WTC11 (cell line): ENCODE data around the gene MRPS15.

ENCODE experiments used
- RELA ChIP-seq: sonication (generic); formaldehyde crosslinking; IDR thresholded peaks from 2 replicates; pipeline ENCODE4 v1.8.1; 2022; ENCODE audit warnings: missing genetic modification reagents, mild to moderate bottlenecking, borderline replicate concordance
- SOX15 ChIP-seq: fragments of 250-450 bp; sonication (Bioruptor Pico); IDR thresholded peaks from 2 replicates; pipeline ENCODE4 v1.9.0; 2021; ENCODE audit warnings: mild to moderate bottlenecking
- ZNF138 ChIP-seq: sonication (generic); formaldehyde crosslinking; conservative IDR thresholded peaks from 2 replicates; pipeline ENCODE4 v1.8.1; 2022; ENCODE audit warnings: mild to moderate bottlenecking, moderate library complexity, missing genetic modification reagents
- TF ChIP-seq, protein P1 (sequence below): fragments of 200-600 bp; IDR thresholded peaks from 2 replicates; pipeline ENCODE4 v1.8.0; 2022; ENCODE audit warnings: antibody characterized with exemption
- TF ChIP-seq, protein P2 (sequence below): fragments of 250-450 bp; sonication (Bioruptor Pico); IDR thresholded peaks from 2 replicates; pipeline ENCODE4 v2.1.2; 2022; ENCODE audit warnings: mild to moderate bottlenecking, moderate library complexity
- TF ChIP-seq, protein P3 (sequence below): sonication (generic); formaldehyde crosslinking; IDR thresholded peaks from 2 replicates; pipeline ENCODE4 v1.8.1; 2022; ENCODE audit warnings: low read depth, missing genetic modification reagents, borderline replicate concordance
- TF ChIP-seq, protein P4 (sequence below): sonication (generic); formaldehyde crosslinking; conservative IDR thresholded peaks from 2 replicates; pipeline ENCODE4 v1.8.1; 2022; ENCODE audit warnings: mild to moderate bottlenecking, missing genetic modification reagents
- TF ChIP-seq, protein P5 (sequence below): sonication (generic); formaldehyde crosslinking; IDR thresholded peaks from 2 replicates; pipeline ENCODE4 v1.8.0; 2023; ENCODE audit warnings: missing genetic modification reagents
- TF ChIP-seq, protein P6 (sequence below): sonication (generic); formaldehyde crosslinking; conservative IDR thresholded peaks from 2 replicates; pipeline ENCODE4 v1.8.1; 2023; ENCODE audit warnings: mild to moderate bottlenecking, low read depth, missing genetic modification reagents, moderate library complexity
- TF ChIP-seq, protein P7 (sequence below): sonication (generic); formaldehyde crosslinking; IDR thresholded peaks from 2 replicates; pipeline ENCODE4 v1.8.1; 2022; ENCODE audit warnings: mild to moderate bottlenecking, missing genetic modification reagents, moderate library complexity, borderline replicate concordance
- TF ChIP-seq, protein P8 (sequence below): sonication (generic); formaldehyde crosslinking; IDR thresholded peaks from 2 replicates; pipeline ENCODE4 v1.8.1; 2022; ENCODE audit warnings: low read depth, mild to moderate bottlenecking, moderate library complexity, missing genetic modification reagents, borderline replicate concordance
- TF ChIP-seq, protein P9 (sequence below): sonication (generic); formaldehyde crosslinking; IDR thresholded peaks from 2 replicates; pipeline ENCODE4 v1.8.0; 2022; ENCODE audit warnings: mild to moderate bottlenecking, missing genetic modification reagents
- TF ChIP-seq, protein P10 (sequence below): sonication (generic); formaldehyde crosslinking; IDR thresholded peaks from 2 replicates; pipeline ENCODE4 v1.8.1; 2023; ENCODE audit warnings: mild to moderate bottlenecking, missing genetic modification reagents, moderate library complexity

DNA sequence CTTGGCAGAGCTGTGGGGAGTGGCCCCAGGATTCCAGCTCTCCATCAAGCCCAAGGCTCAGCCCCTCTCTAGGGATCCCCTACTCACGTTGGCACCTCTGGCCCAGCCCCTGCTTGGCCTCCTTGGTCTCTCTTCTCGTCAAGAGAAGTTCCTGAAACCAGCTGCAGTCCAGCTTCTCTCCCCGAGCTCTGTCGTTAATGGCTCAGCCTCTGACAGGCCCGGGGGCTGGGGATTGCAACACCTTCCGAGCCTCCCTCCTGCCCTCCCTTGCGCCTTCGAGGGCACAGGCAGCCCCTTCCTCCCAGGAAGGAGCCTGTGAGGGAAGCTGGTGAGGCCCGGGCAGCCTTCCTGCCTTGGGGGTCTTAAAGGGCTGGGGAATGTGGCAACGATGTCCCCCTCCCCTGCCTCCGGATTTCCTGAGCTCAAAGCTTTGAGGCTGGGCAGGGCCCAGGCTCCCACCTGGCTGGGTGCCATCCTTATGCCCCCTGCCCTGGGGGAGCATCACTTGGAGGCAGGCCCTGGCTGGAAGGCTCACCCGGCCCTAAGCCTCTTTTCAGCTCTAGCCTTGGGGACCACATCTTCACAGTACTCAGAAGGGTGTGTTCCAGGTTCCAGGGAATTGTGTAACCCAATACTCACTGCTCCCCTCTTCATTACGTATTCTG lies 18.7 kb upstream of the MRPS15 start, which contains the start of gene CSF3R:
- TF ChIP-seq, protein P1, sequence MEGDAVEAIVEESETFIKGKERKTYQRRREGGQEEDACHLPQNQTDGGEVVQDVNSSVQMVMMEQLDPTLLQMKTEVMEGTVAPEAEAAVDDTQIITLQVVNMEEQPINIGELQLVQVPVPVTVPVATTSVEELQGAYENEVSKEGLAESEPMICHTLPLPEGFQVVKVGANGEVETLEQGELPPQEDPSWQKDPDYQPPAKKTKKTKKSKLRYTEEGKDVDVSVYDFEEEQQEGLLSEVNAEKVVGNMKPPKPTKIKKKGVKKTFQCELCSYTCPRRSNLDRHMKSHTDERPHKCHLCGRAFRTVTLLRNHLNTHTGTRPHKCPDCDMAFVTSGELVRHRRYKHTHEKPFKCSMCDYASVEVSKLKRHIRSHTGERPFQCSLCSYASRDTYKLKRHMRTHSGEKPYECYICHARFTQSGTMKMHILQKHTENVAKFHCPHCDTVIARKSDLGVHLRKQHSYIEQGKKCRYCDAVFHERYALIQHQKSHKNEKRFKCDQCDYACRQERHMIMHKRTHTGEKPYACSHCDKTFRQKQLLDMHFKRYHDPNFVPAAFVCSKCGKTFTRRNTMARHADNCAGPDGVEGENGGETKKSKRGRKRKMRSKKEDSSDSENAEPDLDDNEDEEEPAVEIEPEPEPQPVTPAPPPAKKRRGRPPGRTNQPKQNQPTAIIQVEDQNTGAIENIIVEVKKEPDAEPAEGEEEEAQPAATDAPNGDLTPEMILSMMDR: no peak
- TF ChIP-seq, protein P2, sequence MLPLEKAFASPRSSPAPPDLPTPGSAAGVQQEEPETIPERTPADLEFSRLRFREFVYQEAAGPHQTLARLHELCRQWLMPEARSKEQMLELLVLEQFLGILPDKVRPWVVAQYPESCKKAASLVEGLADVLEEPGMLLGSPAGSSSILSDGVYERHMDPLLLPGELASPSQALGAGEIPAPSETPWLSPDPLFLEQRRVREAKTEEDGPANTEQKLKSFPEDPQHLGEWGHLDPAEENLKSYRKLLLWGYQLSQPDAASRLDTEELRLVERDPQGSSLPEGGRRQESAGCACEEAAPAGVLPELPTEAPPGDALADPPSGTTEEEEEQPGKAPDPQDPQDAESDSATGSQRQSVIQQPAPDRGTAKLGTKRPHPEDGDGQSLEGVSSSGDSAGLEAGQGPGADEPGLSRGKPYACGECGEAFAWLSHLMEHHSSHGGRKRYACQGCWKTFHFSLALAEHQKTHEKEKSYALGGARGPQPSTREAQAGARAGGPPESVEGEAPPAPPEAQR (CRISPR knock-in tag): no peak
- TF ChIP-seq, protein P3, sequence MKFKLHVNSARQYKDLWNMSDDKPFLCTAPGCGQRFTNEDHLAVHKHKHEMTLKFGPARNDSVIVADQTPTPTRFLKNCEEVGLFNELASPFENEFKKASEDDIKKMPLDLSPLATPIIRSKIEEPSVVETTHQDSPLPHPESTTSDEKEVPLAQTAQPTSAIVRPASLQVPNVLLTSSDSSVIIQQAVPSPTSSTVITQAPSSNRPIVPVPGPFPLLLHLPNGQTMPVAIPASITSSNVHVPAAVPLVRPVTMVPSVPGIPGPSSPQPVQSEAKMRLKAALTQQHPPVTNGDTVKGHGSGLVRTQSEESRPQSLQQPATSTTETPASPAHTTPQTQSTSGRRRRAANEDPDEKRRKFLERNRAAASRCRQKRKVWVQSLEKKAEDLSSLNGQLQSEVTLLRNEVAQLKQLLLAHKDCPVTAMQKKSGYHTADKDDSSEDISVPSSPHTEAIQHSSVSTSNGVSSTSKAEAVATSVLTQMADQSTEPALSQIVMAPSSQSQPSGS: no peak
- TF ChIP-seq ZNF138 (no peak), RELA (CRISPR knock-in tag) (no peak), SOX15 (CRISPR knock-in tag) (no peak)
- TF ChIP-seq, protein P4, sequence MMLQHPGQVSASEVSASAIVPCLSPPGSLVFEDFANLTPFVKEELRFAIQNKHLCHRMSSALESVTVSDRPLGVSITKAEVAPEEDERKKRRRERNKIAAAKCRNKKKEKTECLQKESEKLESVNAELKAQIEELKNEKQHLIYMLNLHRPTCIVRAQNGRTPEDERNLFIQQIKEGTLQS (CRISPR knock-in tag): no peak
- TF ChIP-seq, protein P5, sequence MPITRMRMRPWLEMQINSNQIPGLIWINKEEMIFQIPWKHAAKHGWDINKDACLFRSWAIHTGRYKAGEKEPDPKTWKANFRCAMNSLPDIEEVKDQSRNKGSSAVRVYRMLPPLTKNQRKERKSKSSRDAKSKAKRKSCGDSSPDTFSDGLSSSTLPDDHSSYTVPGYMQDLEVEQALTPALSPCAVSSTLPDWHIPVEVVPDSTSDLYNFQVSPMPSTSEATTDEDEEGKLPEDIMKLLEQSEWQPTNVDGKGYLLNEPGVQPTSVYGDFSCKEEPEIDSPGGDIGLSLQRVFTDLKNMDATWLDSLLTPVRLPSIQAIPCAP (CRISPR knock-in tag): no peak
- TF ChIP-seq, protein P6, sequence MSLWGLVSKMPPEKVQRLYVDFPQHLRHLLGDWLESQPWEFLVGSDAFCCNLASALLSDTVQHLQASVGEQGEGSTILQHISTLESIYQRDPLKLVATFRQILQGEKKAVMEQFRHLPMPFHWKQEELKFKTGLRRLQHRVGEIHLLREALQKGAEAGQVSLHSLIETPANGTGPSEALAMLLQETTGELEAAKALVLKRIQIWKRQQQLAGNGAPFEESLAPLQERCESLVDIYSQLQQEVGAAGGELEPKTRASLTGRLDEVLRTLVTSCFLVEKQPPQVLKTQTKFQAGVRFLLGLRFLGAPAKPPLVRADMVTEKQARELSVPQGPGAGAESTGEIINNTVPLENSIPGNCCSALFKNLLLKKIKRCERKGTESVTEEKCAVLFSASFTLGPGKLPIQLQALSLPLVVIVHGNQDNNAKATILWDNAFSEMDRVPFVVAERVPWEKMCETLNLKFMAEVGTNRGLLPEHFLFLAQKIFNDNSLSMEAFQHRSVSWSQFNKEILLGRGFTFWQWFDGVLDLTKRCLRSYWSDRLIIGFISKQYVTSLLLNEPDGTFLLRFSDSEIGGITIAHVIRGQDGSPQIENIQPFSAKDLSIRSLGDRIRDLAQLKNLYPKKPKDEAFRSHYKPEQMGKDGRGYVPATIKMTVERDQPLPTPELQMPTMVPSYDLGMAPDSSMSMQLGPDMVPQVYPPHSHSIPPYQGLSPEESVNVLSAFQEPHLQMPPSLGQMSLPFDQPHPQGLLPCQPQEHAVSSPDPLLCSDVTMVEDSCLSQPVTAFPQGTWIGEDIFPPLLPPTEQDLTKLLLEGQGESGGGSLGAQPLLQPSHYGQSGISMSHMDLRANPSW (CRISPR knock-in tag): no peak
- TF ChIP-seq, protein P7, sequence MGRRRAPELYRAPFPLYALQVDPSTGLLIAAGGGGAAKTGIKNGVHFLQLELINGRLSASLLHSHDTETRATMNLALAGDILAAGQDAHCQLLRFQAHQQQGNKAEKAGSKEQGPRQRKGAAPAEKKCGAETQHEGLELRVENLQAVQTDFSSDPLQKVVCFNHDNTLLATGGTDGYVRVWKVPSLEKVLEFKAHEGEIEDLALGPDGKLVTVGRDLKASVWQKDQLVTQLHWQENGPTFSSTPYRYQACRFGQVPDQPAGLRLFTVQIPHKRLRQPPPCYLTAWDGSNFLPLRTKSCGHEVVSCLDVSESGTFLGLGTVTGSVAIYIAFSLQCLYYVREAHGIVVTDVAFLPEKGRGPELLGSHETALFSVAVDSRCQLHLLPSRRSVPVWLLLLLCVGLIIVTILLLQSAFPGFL (CRISPR knock-in tag): no peak
- TF ChIP-seq, protein P8, sequence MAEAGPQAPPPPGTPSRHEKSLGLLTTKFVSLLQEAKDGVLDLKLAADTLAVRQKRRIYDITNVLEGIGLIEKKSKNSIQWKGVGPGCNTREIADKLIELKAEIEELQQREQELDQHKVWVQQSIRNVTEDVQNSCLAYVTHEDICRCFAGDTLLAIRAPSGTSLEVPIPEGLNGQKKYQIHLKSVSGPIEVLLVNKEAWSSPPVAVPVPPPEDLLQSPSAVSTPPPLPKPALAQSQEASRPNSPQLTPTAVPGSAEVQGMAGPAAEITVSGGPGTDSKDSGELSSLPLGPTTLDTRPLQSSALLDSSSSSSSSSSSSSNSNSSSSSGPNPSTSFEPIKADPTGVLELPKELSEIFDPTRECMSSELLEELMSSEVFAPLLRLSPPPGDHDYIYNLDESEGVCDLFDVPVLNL (CRISPR knock-in tag): no peak
- TF ChIP-seq, protein P9, sequence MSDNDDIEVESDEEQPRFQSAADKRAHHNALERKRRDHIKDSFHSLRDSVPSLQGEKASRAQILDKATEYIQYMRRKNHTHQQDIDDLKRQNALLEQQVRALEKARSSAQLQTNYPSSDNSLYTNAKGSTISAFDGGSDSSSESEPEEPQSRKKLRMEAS (CRISPR knock-in tag): no peak
- TF ChIP-seq, protein P10, sequence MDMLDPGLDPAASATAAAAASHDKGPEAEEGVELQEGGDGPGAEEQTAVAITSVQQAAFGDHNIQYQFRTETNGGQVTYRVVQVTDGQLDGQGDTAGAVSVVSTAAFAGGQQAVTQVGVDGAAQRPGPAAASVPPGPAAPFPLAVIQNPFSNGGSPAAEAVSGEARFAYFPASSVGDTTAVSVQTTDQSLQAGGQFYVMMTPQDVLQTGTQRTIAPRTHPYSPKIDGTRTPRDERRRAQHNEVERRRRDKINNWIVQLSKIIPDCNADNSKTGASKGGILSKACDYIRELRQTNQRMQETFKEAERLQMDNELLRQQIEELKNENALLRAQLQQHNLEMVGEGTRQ: no peak
